ENCODE measurements around the gene C12orf42.
"Not testable (repeated sequence)": the region's sequence is repeated elsewhere in the genome, so short reads cannot be mapped to it uniquely, and the experiment has no call there.

Gene C12orf42

GRCh38 chr12:103434165-103435105 lies 61.3 kb downstream of the C12orf42 start:
- DNase-seq; intact Hi-C loops (cut with DNase I): not testable (repeated sequence)

GRCh38 chr12:103431950-103432349 lies 63.8 kb downstream of the C12orf42 start:
- no peak for DNase-seq
- intact Hi-C loops (cut with DNase I) = no loop called here

GRCh38 chr12:103431387-103431786 lies 64.4 kb downstream of the C12orf42 start:
- DNase-seq = no peak
- intact Hi-C loops (cut with DNase I) = no loop called here

GRCh38 chr12:103425674-103426073 lies 70.1 kb downstream of the C12orf42 start:
- DNase-seq; intact Hi-C loops (cut with DNase I): not testable (repeated sequence)

- intact Hi-C loops (cut with DNase I); DNase-seq: not testable (repeated sequence)
Observed at GRCh38 chr12:103424849-103425586, 70.8 kb downstream of the C12orf42 start.

- DNase-seq = no peak
- intact Hi-C loops (cut with DNase I) = no loop called here
Observed at GRCh38 chr12:103423516-103423910, 72.3 kb downstream of the C12orf42 start.

GRCh38 chr12:103422746-103423515 lies 72.8 kb downstream of the C12orf42 start:
- DNase-seq = no peak
- intact Hi-C loops (cut with DNase I) = no loop called here

GRCh38 chr12:103422328-103422727 lies 73.4 kb downstream of the C12orf42 start:
- intact Hi-C loops (cut with DNase I) = no loop called here

GRCh38 chr12:103421402-103421801 lies 74.4 kb downstream of the C12orf42 start:
- no peak for DNase-seq
- intact Hi-C loops (cut with DNase I) = no loop called here

More at GRCh38 chr12:103422328-103422727, 73.4 kb downstream of the C12orf42 start:
- no peak for DNase-seq

GRCh38 chr12:103415681-103416080 lies 80.1 kb downstream of the C12orf42 start:
- no peak for DNase-seq
- intact Hi-C loops (cut with DNase I) = no loop called here

GRCh38 chr12:103401421-103401820 lies 94.3 kb downstream of the C12orf42 start:
- DNase-seq = no peak
- intact Hi-C loops (cut with DNase I) = no loop called here

GRCh38 chr12:103399986-103400385 lies 95.8 kb downstream of the C12orf42 start:
- intact Hi-C loops (cut with DNase I) = no loop called here
- peak in 5 of 42 donors; percentile 4 to 26 (median 15) for DNase-seq

- DNase-seq = no peak
- intact Hi-C loops (cut with DNase I) = no loop called here
Observed at GRCh38 chr12:103397536-103397935, 98.2 kb downstream of the C12orf42 start.

GRCh38 chr12:103392722-103393121 lies 103.0 kb downstream of the C12orf42 start:
- intact Hi-C loops (cut with DNase I) = no loop called here
- DNase-seq = no peak

GRCh38 chr12:103391103-103391502 lies 104.7 kb downstream of the C12orf42 start:
- DNase-seq = no peak
- intact Hi-C loops (cut with DNase I) = no loop called here

- no peak for DNase-seq
- intact Hi-C loops (cut with DNase I) = no loop called here
Observed at GRCh38 chr12:103387385-103387784, 108.4 kb downstream of the C12orf42 start.

- intact Hi-C loops (cut with DNase I) = no loop called here
- no peak for DNase-seq
Observed at GRCh38 chr12:103386451-103386850, 109.3 kb downstream of the C12orf42 start.

GRCh38 chr12:103382736-103383346 lies 112.9 kb downstream of the C12orf42 start:
- no peak for DNase-seq
- intact Hi-C loops (cut with DNase I) = no loop called here

- intact Hi-C loops (cut with DNase I) = no loop called here
Observed at GRCh38 chr12:103382119-103382518, 113.6 kb downstream of the C12orf42 start.

More at GRCh38 chr12:103382119-103382518, 113.6 kb downstream of the C12orf42 start:
- DNase-seq = no peak

Data from head of caudate nucleus (tissue), 42 donors.